Measurements from ENCODE around the gene TBX1. TPM values are rescaled to one million over a fixed set of nuclear protein-coding genes. Genes with fewer than 3 reads are reported as not detected.

Gene TBX1
- polyA plus RNA-seq, 1 donor from 2014 or later = not detected

DNA sequence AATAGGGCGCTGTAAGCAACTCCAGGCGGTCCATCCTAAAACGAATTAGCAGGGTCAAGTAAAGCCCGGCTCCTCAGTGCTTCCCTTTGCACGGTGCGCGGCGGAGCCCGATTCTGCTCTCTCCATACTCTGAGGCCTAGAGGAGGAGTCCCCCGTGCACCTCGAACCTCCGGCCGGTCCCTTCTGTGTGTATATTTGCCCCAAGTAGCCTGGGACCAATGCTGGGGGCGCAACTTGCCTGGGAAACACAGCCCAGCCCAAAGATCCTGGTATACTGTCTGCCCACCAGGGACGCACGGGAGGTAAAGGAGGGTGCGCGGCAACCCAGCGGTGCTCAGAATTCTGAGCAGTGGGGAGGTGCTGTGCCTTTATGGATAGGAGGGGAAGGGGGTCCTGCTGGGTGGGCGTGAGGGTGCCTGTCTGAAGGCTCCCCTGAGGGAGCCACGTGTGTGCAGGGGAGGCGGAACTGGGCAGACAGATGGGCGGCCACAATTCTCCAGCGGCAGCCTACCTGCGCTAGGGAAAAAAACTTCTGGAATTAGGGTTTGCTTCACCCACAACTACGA, 4.8 kb upstream of the TBX1 start:
- TF ChIP-seq, protein P1, sequence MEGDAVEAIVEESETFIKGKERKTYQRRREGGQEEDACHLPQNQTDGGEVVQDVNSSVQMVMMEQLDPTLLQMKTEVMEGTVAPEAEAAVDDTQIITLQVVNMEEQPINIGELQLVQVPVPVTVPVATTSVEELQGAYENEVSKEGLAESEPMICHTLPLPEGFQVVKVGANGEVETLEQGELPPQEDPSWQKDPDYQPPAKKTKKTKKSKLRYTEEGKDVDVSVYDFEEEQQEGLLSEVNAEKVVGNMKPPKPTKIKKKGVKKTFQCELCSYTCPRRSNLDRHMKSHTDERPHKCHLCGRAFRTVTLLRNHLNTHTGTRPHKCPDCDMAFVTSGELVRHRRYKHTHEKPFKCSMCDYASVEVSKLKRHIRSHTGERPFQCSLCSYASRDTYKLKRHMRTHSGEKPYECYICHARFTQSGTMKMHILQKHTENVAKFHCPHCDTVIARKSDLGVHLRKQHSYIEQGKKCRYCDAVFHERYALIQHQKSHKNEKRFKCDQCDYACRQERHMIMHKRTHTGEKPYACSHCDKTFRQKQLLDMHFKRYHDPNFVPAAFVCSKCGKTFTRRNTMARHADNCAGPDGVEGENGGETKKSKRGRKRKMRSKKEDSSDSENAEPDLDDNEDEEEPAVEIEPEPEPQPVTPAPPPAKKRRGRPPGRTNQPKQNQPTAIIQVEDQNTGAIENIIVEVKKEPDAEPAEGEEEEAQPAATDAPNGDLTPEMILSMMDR (IDR thresholded peaks at IDR 0.05; ENCODE audit: poor library complexity, severe bottlenecking) = peak; percentile 28
- TF ChIP-seq REST (IDR thresholded peaks at IDR 0.05; ENCODE audit: borderline replicate concordance) (no peak), EZH2 (IDR thresholded peaks at IDR 0.05; ENCODE audit: borderline replicate concordance, insufficient read depth, low read length, poor library complexity, severe bottlenecking) (peak; percentile 94), POLR2AphosphoS5 (IDR thresholded peaks at IDR 0.05) (no peak), SMC3 (conservative IDR thresholded peaks at IDR 0.05; ENCODE audit: poor library complexity) (no peak), MXI1 (conservative IDR thresholded peaks at IDR 0.05; ENCODE audit: poor library complexity, severe bottlenecking) (no peak)
- no peaks in the 10 kb centered on the region for H3K79me2 ChIP-seq (replicated peaks; ENCODE audit: insufficient read depth, low read length)
- no peaks in the 10 kb centered on the region for H4K20me1 ChIP-seq (ENCODE audit: insufficient read depth)
- H3K4me2 ChIP-seq (ENCODE audit: low read length) = no peak overlapping the region
- no peaks in the 10 kb centered on the region for H3K36me3 ChIP-seq (ENCODE audit: insufficient read depth, low read length)
- no peaks in the 10 kb centered on the region for H3K9me2 ChIP-seq (ENCODE audit: insufficient read depth, low read length)
- no peak overlapping the region for H3K9ac ChIP-seq (ENCODE audit: low read length)
- peaks cover 88% of the 10 kb centered on the region for H3K27me3 ChIP-seq (ENCODE audit: insufficient read depth, low read depth, low read length)
- no peak overlapping the region for H3K27ac ChIP-seq (ENCODE audit: low read length)
- no peaks in the 10 kb centered on the region for H3F3A ChIP-seq (ENCODE audit: insufficient read depth, low read length, poor library complexity, severe bottlenecking)
- no peak overlapping the region for H2AFZ ChIP-seq (ENCODE audit: low read depth, low read length)
- no peaks in the 10 kb centered on the region for H3K9me3 ChIP-seq (ENCODE audit: low read length)
- no peak overlapping the region for H3K4me3 ChIP-seq (ENCODE audit: low read length)

DNA sequence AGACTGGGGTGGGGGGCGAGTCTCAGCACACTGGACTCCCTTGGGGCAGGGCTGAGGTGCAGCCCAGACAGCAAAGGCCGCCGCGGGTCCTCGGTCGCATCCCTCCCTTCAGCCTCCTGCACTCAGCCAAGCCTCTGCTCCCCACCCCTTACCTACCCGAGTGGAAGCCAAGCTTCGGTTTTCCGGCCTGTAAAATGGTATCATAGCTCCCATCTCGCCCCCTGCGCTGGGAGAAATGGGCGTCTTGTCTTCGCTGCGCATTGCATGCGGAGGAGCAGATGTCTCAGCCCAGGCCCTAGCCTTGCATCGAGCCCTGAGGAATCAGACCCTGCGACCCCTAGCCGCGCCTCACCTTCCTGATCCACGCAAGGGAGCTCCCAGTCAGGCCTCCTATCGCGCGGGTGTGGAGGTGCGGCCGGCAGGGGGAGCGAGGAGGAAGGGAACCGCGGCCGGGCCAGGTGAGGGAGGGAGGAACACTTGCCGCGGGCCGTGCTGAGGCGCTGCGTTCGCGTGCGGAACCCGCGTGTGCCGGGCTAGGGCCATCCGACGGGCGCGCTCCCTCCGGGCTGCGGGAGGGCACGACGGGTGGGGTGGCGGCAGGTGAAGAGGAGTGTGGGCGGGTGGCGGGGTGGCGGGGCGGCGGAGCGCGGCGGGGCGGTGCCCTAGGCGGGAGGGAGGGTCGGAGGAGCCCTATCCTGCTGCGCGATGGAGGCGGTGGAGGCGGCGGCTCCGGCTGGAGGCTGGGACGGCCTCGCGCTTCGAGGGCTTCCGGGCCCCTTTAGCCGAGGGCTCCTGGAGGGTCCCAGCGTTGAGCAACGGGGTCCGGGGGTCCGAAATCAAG, 4.1 kb upstream of the TBX1 start:
- H2AFZ ChIP-seq (ENCODE audit: low read depth, low read length) = no peak overlapping the region
- no peak overlapping the region for H3K27ac ChIP-seq (ENCODE audit: low read length)
- peak overlapping the region; percentile 18 for H3K4me3 ChIP-seq (ENCODE audit: low read length)
- H3K79me2 ChIP-seq (replicated peaks; ENCODE audit: insufficient read depth, low read length) = no peaks in the 10 kb centered on the region
- H3K9me2 ChIP-seq (ENCODE audit: insufficient read depth, low read length) = no peaks in the 10 kb centered on the region
- no peaks in the 10 kb centered on the region for H3K9me3 ChIP-seq (ENCODE audit: low read length)
- no peaks in the 10 kb centered on the region for H3F3A ChIP-seq (ENCODE audit: insufficient read depth, low read length, poor library complexity, severe bottlenecking)
- no peak for TF ChIP-seq MXI1 (conservative IDR thresholded peaks at IDR 0.05; ENCODE audit: poor library complexity, severe bottlenecking)
- TF ChIP-seq, protein P1 (IDR thresholded peaks at IDR 0.05; ENCODE audit: poor library complexity, severe bottlenecking) = peak; percentile 59
- TF ChIP-seq SMC3 (conservative IDR thresholded peaks at IDR 0.05; ENCODE audit: poor library complexity) = peak; percentile 57
- no peak for TF ChIP-seq REST (IDR thresholded peaks at IDR 0.05; ENCODE audit: borderline replicate concordance)
- TF ChIP-seq RAD21 (conservative IDR thresholded peaks at IDR 0.05) = peak; percentile 43
- H4K20me1 ChIP-seq (ENCODE audit: insufficient read depth) = no peaks in the 10 kb centered on the region
- no peak overlapping the region for H3K4me2 ChIP-seq (ENCODE audit: low read length)
- no peak overlapping the region for H3K9ac ChIP-seq (ENCODE audit: low read length)
- H3K36me3 ChIP-seq (ENCODE audit: insufficient read depth, low read length) = no peaks in the 10 kb centered on the region
- H3K27me3 ChIP-seq (ENCODE audit: insufficient read depth, low read depth, low read length) = peaks cover 92% of the 10 kb centered on the region

Measured in neural cell (in vitro differentiated cells).